HG02970 (cell line): ENCODE data around the gene POP4.
A peak's percentile ranks its signal among the peaks of the same experiment; 100 is the strongest.
"Not testable (repeated sequence)": the region's sequence is repeated elsewhere in the genome, so short reads cannot be mapped to it uniquely, and the experiment has no call there.

Experiments
- ATAC-seq: cut with Tn5 transposase; IDR thresholded peaks from one replicate; pipeline ENCODE4 v1.9.1; 2021; ENCODE audit warnings: mild to moderate bottlenecking, moderate library complexity, moderate number of reproducible peaks; ENCODE audit not compliant: unreplicated experiment, low FRiP score

The POP4 gene

GRCh38 chr19:29610213-29610573 lies 4.1 kb downstream of the POP4 start:
- no peak for ATAC-seq

GRCh38 chr19:29610574-29611271 lies 4.6 kb downstream of the POP4 start:
- ATAC-seq: peak; percentile 49

- ATAC-seq: no peak
Observed at GRCh38 chr19:29612121-29612520, 6.0 kb downstream of the POP4 start.

- no peak for ATAC-seq
Observed at GRCh38 chr19:29612801-29613595, 6.9 kb downstream of the POP4 start.

DNA sequence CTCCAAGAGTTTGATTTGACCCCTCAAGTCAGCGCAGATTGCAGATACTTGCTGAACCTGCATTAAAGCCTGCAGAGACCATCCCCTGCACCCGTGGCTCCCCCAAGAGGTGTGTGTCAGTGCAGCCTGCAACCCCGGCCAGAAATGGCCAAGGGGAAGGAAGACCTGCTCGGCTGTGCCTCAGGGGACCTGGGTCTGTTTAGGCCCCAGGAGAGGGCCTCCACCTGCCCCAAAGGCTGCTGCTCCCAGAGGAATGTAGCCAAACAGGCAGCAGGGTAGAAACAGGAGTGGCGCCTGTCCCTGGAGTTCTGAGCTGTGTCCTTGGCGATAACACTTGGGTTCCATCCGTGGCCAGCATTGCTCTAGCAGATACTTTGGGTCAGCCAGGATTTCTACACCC lies 8.0 kb downstream of the POP4 start:
- ATAC-seq: no peak

DNA sequence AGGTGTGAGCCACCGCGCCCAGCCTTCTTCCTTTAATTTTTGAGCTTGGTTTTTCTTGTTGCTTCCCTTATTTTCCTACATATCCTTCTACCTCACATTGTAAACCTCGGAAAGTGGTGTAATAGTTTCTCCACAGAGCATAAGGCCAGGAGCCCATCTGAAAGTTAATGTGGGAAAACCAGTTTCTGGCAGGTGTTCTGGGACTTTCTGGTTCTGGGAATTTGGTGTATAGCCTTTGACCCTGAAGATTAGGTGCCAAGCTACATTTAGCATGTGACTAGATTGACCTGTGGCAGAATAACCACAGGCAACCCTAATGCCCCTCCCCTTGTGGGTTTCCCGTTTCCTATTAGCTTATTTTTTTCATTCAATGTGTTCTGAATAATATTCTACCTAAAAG lies 8.7 kb downstream of the POP4 start:
- ATAC-seq: no peak

DNA sequence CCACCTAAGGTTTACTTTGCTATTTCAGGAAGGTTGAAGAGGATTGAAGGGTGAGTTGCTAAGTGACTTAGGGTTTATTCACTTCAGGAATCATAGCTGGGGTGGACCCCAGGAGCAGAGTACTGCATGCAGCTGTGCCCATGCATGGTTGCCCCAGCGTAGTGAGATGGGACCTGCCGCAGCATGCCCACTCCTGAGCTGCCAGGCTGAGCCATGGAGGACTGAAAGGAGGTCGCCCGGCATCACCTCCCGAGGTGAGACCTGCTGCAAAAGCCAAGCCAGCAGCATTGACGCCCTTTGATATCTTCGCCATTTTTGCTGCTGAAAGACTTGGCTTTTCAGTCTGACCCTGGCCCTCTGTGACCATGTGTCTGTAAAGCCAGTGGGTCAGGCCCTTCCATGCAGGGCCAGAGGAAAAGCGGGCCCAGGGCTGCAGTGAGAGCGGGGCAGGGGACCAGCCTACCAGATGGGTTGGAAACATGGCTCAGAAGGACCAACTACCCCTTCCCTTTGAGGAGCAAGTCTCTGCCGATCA lies 9.9 kb downstream of the POP4 start:
- no peak for ATAC-seq

DNA sequence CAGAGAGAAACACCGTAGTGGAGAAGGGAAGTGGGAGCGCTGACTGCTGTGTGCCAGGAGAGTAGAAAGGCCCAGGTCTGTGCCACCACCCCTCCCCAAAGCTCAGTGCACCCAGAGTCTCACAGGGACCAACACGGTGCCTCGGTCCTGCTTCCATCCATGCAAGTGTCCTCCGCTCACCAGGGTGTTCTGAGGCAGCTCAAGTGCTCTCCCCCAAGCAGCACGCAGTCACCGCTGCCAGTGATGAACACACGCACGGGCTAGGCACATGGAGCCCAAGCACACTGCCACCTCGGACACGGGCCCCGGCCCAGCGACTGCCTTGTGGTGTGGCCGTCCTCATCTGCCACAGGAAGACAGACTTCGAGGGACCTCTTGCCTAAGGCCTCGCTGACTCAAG lies 10.5 kb downstream of the POP4 start:
- no peak for ATAC-seq

DNA sequence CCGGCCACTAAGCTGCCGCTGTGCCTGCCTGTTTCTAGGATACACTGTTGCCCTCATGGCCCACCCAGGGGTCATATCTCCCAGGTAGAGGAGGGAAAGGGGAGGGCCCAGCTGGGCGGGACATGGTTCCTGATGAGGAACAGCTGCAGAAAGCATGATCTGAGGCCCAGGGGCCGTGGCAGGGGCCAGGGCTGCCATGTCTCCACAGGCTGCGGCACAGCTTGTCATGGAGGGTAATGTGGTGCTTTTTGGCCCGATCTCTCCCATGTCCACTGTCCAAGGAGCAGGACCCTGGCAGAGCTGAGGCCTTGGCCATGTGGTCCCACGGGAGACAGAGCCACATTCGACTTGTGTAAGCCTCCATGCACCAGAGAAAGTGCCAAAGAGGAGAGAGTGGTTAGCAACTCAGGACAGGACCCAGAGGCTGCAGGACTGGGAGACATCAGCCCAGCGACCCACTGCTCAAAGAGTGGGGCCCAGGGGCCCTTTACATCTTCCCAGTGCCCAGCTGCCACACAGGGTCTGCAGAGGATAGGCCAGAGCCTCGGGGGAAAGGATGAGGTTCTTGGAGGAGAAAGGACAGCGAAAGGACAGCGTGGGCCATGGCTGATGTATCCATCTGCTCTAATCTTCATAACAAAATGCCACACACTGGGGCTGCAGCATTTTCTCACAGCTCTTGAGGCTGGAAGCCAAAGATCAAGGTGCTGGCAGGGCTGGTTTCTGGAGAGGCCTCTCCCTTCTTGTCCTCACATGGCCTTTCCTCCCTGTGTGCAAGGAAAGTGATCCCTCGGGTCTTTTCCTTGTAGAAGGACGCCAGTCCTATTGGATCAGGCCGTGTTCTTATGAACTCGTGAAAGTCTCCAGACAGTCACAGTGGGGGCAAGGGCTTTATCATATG lies 11.5 kb downstream of the POP4 start:
- no peak for ATAC-seq

DNA sequence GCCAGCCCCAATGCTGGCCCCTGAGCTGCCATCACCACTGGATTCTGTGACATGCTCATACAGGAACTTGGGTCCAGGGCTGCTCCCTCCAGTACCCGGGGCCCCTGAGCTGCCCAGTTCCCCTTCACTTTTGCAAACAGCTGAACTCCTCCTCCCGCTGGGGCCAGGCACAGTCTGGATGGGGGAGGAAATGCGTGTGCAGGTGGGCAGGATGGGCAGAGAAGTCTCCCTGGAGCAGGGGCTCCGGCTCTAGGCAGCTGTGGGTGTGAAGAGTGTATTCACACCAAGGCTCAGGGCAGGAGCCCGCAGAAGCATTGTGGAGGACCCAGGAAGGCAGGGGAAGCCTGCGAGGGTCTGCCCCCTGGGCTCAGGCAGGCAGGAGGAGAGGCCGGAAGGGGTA lies 12.4 kb downstream of the POP4 start:
- no peak for ATAC-seq

GRCh38 chr19:29618871-29619270 lies 12.8 kb downstream of the POP4 start:
- no peak for ATAC-seq

GRCh38 chr19:29620931-29621351 lies 14.9 kb downstream of the POP4 start:
- no peak for ATAC-seq

- ATAC-seq: no peak
Observed at GRCh38 chr19:29622166-29623070, 16.3 kb downstream of the POP4 start.

- ATAC-seq: no peak
Observed at GRCh38 chr19:29623726-29624488, 17.8 kb downstream of the POP4 start.

DNA sequence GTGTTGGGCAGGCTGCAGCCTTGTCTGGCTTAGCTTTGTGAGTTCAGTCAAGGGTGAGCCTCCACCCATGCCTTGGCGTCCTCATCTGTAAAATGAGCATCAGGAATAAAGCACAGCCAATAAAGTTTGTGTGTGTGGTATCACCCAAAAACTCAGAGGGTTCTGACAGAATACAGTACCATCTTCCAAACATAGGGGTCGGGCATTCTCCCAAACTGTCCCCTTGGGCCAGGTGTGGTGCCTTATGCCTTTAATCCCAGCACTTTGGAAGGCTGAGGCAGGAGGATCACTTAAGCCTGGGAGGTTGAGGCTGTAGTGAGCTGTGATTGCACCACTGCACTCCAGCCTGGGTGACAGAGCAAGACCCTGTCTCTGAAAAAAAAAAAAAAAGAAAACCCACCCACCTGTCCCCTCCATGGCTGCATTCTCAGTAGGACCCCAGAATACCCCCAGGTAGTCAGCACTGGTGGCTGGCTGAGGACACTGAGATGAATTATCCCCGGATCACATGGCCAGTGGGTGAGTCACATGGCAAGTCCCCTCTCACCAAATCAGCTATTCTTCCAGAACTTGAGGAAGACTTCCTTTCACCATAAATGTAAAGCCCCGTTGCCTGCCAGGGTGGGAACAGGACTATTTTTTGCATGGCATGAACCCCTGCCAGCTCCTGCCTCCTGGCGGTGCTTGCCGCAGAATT lies 18.6 kb downstream of the POP4 start:
- ATAC-seq: no peak

DNA sequence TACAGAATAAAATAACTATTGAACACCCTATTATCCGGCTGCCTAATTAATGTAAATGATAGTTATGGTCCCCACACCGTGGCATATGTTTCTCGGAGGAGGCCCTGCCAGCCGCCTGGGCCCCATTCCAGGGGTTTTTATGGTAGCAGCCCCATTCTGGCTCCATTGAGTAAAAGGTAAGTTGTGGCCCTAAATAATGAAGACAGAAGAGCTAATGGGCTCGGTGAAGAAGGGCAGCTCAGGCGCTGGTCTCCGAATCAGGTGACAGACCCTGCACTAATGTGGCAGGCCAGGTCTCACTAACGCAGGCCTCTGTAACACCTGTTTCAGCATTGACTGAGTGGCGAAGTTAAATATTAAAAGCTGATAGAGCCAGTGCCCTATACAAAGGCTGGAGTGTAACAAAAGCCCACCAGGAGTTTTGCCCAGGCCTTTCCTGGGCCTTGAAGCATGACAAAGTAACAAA lies 19.1 kb downstream of the POP4 start:
- no peak for ATAC-seq

DNA sequence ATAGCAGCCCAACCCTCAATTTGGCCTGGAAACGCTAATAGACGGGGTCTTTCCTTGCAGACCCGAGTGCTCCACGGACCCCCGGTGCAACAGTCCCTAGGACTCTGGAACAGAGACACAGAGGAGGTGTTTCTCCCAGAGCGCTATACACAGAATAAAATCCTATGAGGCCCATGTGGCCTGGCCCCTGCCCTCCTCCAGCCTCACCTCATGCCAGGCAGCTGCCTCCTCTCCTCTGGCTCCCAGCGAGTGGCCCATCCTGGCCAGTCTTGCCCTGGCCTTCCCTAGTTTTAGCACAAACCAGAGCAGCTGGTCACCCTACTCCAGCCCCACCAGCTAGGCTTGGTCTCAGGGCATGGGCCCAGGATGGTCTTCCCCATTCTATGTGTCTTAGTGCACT lies 20.3 kb downstream of the POP4 start:
- ATAC-seq: no peak

DNA sequence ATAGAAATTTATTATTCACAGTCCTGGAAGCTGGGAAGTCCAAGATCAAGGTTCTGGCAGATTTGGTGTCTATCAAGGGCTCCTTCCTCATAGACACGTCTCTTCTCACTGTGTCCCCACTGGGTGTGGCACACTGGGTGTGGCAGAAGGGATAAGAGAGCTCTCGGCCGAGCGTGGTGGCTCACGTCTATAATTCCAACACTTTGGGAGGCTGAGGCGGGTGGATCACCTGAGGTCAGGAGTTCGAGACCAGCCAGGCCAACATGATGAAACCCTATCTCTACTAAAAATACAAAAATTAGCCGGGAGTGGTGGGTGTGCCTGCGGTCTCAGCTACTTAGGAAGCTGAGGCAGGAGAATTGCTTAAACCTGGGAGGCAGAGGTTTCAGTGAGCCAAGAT lies 20.7 kb downstream of the POP4 start:
- not testable (repeated sequence) for ATAC-seq
